Naive thymus-derived CD4-positive, alpha-beta T cell (primary cell): ENCODE results near the gene GEMIN7. TPM values are rescaled to one million over a fixed set of nuclear protein-coding genes. Genes with fewer than 3 reads are reported as not detected.

Source experiments
- ATAC-seq: fragments of 150-1000 bp; cut with Tn5 transposase; 2 replicates; pipeline ENCODE4 v1.10.0; 2021; ENCODE audit warnings: mild to moderate bottlenecking, moderate library complexity
- CTCF ChIA-PET: fragments of 350-600 bp; sonication (Branson Sonifier 250); formaldehyde crosslinking; loops from one replicate; lab custom pipeline; 2021; ENCODE audit warnings: antibody characterized with exemption; lab: Charles Lee
- POLR2A ChIA-PET: fragments of 350-600 bp; sonication (Branson Sonifier 250); formaldehyde crosslinking; loops from one replicate; lab custom pipeline; 2021; ENCODE audit warnings: antibody characterized with exemption, inconsistent platforms; lab: Charles Lee
- DNase-seq, 9 donors: peaks; one replicate each; pipeline versions ENCODE4 v3.0.0 to v3.0.0-alpha.2; 2020 to 2022; ENCODE audit warnings: mixed read lengths in 1 of 9
- H3K27ac ChIP-seq: one replicate; pipeline ENCODE4 v1.7.0; 2013; ENCODE audit warnings: mild to moderate bottlenecking, low read depth, low read length, moderate library complexity
- H3K27me3 ChIP-seq, 2 donors: one replicate each; pipeline ENCODE4 v1.7.0; 2013; ENCODE audit warnings: low read length in 2 of 2, mild to moderate bottlenecking in 2 of 2, moderate library complexity in 2 of 2; ENCODE audit not compliant: control insufficient read depth in 2 of 2, insufficient read depth in 2 of 2
- H3K36me3 ChIP-seq, 3 experiments: 1 replicate in 2 of 3; 2 replicates in 1 of 3; pipeline ENCODE4 v1.7.0; 2013; ENCODE audit warnings: low read length in 3 of 3, mild to moderate bottlenecking in 3 of 3, moderate library complexity in 1 of 3; ENCODE audit not compliant: insufficient read depth in 3 of 3, control insufficient read depth in 2 of 3
- H3K4me1 ChIP-seq, 2 donors: one replicate each; pipeline ENCODE4 v1.7.0; 2013; ENCODE audit warnings: low read length in 2 of 2, mild to moderate bottlenecking in 2 of 2, moderate library complexity in 1 of 2; ENCODE audit not compliant: control insufficient read depth in 2 of 2, insufficient read depth in 2 of 2
- H3K4me3 ChIP-seq: 2 replicates; pipeline ENCODE4 v1.7.0; 2013; ENCODE audit warnings: mild to moderate bottlenecking, low read length
- H3K9me3 ChIP-seq, 3 experiments: 1 replicate in 2 of 3; 2 replicates in 1 of 3; pipeline ENCODE4 v1.7.0; 2013; ENCODE audit warnings: low read length in 3 of 3; ENCODE audit not compliant: control insufficient read depth in 2 of 3
- H3K27ac Mint-ChIP-seq, 9 donors: one replicate each; pipeline ENCODE4 v1.8.0; 2020 to 2022; ENCODE audit warnings: mixed read lengths in 9 of 9, mild to moderate bottlenecking in 8 of 9, moderate library complexity in 5 of 9, inconsistent platforms in 2 of 9
- H3K27me3 Mint-ChIP-seq, 5 donors: one replicate each; pipeline ENCODE4 v1.8.0; 2021 to 2022; ENCODE audit warnings: mixed read lengths in 5 of 5, mild to moderate bottlenecking in 1 of 5
- H3K36me3 Mint-ChIP-seq, 5 donors: one replicate each; pipeline ENCODE4 v1.8.0; 2020 to 2022; ENCODE audit warnings: mixed read lengths in 5 of 5, mild to moderate bottlenecking in 3 of 5, inconsistent platforms in 1 of 5
- H3K4me1 Mint-ChIP-seq, 7 donors: one replicate each; pipeline ENCODE4 v1.8.0; 2020 to 2022; ENCODE audit warnings: mixed read lengths in 7 of 7, mild to moderate bottlenecking in 3 of 7, inconsistent platforms in 1 of 7
- H3K4me3 Mint-ChIP-seq, 10 donors: one replicate each; pipeline ENCODE4 v1.8.0; 2020 to 2022; ENCODE audit warnings: mild to moderate bottlenecking in 10 of 10, mixed read lengths in 10 of 10, moderate library complexity in 6 of 10, inconsistent platforms in 2 of 10
- H3K9me3 Mint-ChIP-seq, 11 donors: one replicate each; pipeline ENCODE4 v1.8.0; 2020 to 2022; ENCODE audit warnings: mixed read lengths in 11 of 11, mild to moderate bottlenecking in 4 of 11, inconsistent platforms in 1 of 11, moderate library complexity in 1 of 11
- intact Hi-C, 2 donors: fragments of 100-400 bp; cut with micrococcal nuclease; formaldehyde crosslinking; loops; one replicate each; pipeline ENCODE4 v1.15.1; 2023
- polyA plus RNA-seq, 2 donors: library from polyadenylated mRNA; unstranded; fragments of 300-500 nt; fragmentation: Illumina TruSeq; gene quantifications; one replicate each; pipeline ENCODE4 v1.2.3, GENCODE V29; 2021
- total RNA-seq, 6 experiments: library from RNA in 5 of 6; stranded (reverse) in 5 of 6; gene quantifications; 1 replicate in 5 of 6; 2 replicates in 1 of 6; pipeline ENCODE4 v1.2.3 and lab custom pipeline; 2021 to 2026

The GEMIN7 gene
- total and polyA plus RNA-seq, 7 experiments from 2014 or later, result 4.9 to 65.5 (median 18.7) TPM

DNA sequence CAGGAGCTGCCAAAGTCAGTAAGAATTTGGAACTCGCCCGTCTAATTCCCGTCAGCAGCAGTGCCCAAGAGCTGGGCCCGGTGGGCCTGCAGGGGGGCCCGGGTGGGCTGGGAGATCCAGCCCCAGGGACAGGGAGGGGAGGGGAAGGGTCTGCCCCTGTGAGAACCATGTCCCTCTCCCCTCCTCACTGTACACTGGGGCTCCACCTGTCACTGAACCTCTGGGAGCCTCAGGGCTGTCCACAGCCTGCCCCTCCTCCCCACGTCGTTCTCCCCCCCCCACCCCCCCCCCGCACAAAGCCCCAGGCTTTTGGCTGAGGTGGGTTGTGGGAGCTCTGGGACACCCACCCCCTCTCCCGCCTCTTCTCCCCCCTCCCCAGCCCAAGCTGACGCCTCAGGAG, 11.0 kb upstream of the GEMIN7 start:
- no peak overlapping the region for H3K4me3 ChIP-seq
- Mint-ChIP-seq H3K4me3 (no peak overlapping the region), H3K27me3 (no peaks in the 10 kb centered on the region), H3K4me1 (no peaks in the 10 kb centered on the region), H3K9me3 (no peaks in the 10 kb centered on the region), H3K27ac (no peak overlapping the region), H3K36me3 (peaks cover 0 to 18% (median 0%) of the 10 kb centered on the region in 5 donors)
- H3K27me3 ChIP-seq, result no peaks in the 10 kb centered on the region
- intact Hi-C loops, result no loop called here
- CTCF ChIA-PET, result interaction anchor here (1.5 kb wide), 1 partner anchor 8 kb away, joined by 3 read pairs; no protein-coding TSS in a partner anchor
- no peak for ATAC-seq
- peaks cover 0 to 87% (median 10%) of the 10 kb centered on the region in 3 experiments for H3K36me3 ChIP-seq
- H3K4me1 ChIP-seq, result no peaks in the 10 kb centered on the region
- POLR2A ChIA-PET, result no interaction called here
- no peak overlapping the region for H3K27ac ChIP-seq
- DNase-seq, result no peak
- H3K9me3 ChIP-seq, result no peaks in the 10 kb centered on the region

DNA sequence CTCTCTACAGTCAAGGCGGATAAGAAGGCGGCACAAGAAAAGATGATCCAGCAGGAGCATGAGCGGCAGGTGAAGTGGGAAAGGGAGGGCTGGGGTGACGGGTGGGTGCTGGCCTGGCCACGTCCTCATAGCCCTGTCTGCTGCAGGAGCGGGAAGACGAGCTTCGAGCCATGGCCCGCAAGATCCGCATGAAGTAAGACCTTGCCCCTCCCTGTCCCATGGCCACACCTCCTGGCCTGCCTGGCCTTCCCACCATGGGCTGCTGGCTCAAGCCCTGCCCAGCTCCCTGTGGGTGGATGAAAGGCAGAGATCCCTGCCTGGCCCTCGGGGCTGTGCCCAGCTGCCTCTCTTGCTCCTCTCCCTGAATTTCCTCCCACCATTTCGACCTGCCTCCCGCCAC, 10.0 kb upstream of the GEMIN7 start:
- Histone ChIP-seq H3K27ac (no peak overlapping the region), H3K36me3 (peaks cover 0 to 77% (median 10%) of the 10 kb centered on the region in 3 experiments), H3K4me3 (no peak overlapping the region), H3K4me1 (no peaks in the 10 kb centered on the region), H3K27me3 (no peaks in the 10 kb centered on the region), H3K9me3 (no peaks in the 10 kb centered on the region)
- no peak for ATAC-seq
- no peak for DNase-seq
- POLR2A ChIA-PET, result no interaction called here
- Mint-ChIP-seq H3K36me3 (peaks cover 0 to 18% (median 0%) of the 10 kb centered on the region in 5 donors), H3K9me3 (no peaks in the 10 kb centered on the region), H3K4me1 (no peaks in the 10 kb centered on the region), H3K27me3 (no peaks in the 10 kb centered on the region), H3K27ac (peak overlapping the region in 2 of 9 donors; percentile 43 to 62), H3K4me3 (no peak overlapping the region)
- intact Hi-C loops, result no loop called here
- CTCF ChIA-PET, result interaction anchor here (1.5 kb wide), 1 partner anchor 9 kb away, joined by 3 read pairs; no protein-coding TSS in a partner anchor

GRCh38 chr19:45070214-45070613, 8.8 kb upstream of the GEMIN7 start:
- Histone ChIP-seq H3K4me3 (no peak overlapping the region), H3K27me3 (no peaks in the 10 kb centered on the region), H3K36me3 (peaks cover 0 to 65% (median 10%) of the 10 kb centered on the region in 3 experiments), H3K27ac (no peak overlapping the region), H3K9me3 (no peaks in the 10 kb centered on the region), H3K4me1 (peaks cover 0 to 3% of the 10 kb centered on the region in 2 donors)
- intact Hi-C loops, result no loop called here
- peak overlapping the region in 1 of 9 donors; percentile 67 for H3K27ac Mint-ChIP-seq
- no peaks in the 10 kb centered on the region for H3K27me3 Mint-ChIP-seq
- peaks cover 0 to 18% (median 0%) of the 10 kb centered on the region in 5 donors for H3K36me3 Mint-ChIP-seq
- DNase-seq, result no peak
- no peak for ATAC-seq
- ChIA-PET POLR2A (no interaction called here), CTCF (no interaction called here)
- H3K9me3 Mint-ChIP-seq, result no peaks in the 10 kb centered on the region
- no peak overlapping the region for H3K4me3 Mint-ChIP-seq
- no peaks in the 10 kb centered on the region for H3K4me1 Mint-ChIP-seq

GRCh38 chr19:45070861-45071544, 8.1 kb upstream of the GEMIN7 start:
- Histone ChIP-seq H3K4me3 (no peak overlapping the region), H3K4me1 (peaks cover 0 to 3% of the 10 kb centered on the region in 2 donors), H3K27ac (no peak overlapping the region), H3K9me3 (no peaks in the 10 kb centered on the region), H3K27me3 (no peaks in the 10 kb centered on the region), H3K36me3 (peaks cover 0 to 58% (median 10%) of the 10 kb centered on the region in 3 experiments)
- Mint-ChIP-seq H3K36me3 (peaks cover 0 to 18% (median 0%) of the 10 kb centered on the region in 5 donors), H3K9me3 (no peaks in the 10 kb centered on the region), H3K4me3 (no peak overlapping the region), H3K27ac (peak overlapping the region in 1 of 9 donors; percentile 38), H3K4me1 (peaks cover 0 to 3% (median 0%) of the 10 kb centered on the region in 7 donors), H3K27me3 (no peaks in the 10 kb centered on the region)
- DNase-seq, result no peak
- CTCF ChIA-PET, result no interaction called here
- POLR2A ChIA-PET, result no interaction called here
- intact Hi-C loops, result no loop called here
- ATAC-seq, result no peak

- peaks cover under 1 to 5% (median 3%) of the 10 kb centered on the region in 7 donors for H3K4me1 Mint-ChIP-seq
- Histone ChIP-seq H3K36me3 (peaks cover 0 to 56% (median 10%) of the 10 kb centered on the region in 3 experiments), H3K27me3 (no peaks in the 10 kb centered on the region), H3K4me3 (no peak overlapping the region), H3K4me1 (peaks cover 2 to 4% of the 10 kb centered on the region in 2 donors), H3K27ac (no peak overlapping the region), H3K9me3 (no peaks in the 10 kb centered on the region)
- no peak overlapping the region for H3K27ac Mint-ChIP-seq
- DNase-seq (no peak), ATAC-seq (no peak)
- ChIA-PET CTCF (no interaction called here), POLR2A (no interaction called here)
- H3K27me3 Mint-ChIP-seq, result no peaks in the 10 kb centered on the region
- no peak overlapping the region for H3K4me3 Mint-ChIP-seq
- no peaks in the 10 kb centered on the region for H3K9me3 Mint-ChIP-seq
- intact Hi-C loops, result no loop called here
- H3K36me3 Mint-ChIP-seq, result peaks cover 0 to 18% (median 0%) of the 10 kb centered on the region in 5 donors
These were observed 7.5 kb upstream of the GEMIN7 start for GRCh38 chr19:45071545-45071938.

- CTCF ChIA-PET, result no interaction called here
- intact Hi-C loops, result no loop called here
- H3K4me3 Mint-ChIP-seq, result no peak overlapping the region
- H3K4me1 Mint-ChIP-seq, result peaks cover 7 to 12% (median 9%) of the 10 kb centered on the region in 7 donors
- H3K4me3 ChIP-seq, result no peak overlapping the region
- no peak for ATAC-seq
- POLR2A ChIA-PET, result no interaction called here
- H3K9me3 Mint-ChIP-seq, result no peaks in the 10 kb centered on the region
- H3K4me1 ChIP-seq, result peaks cover 8 to 11% of the 10 kb centered on the region in 2 donors
- H3K9me3 ChIP-seq, result no peaks in the 10 kb centered on the region
- peaks cover 0 to 14% (median 0%) of the 10 kb centered on the region in 5 donors for H3K36me3 Mint-ChIP-seq
- H3K27me3 Mint-ChIP-seq, result no peaks in the 10 kb centered on the region
- no peaks in the 10 kb centered on the region for H3K27me3 ChIP-seq
- peaks cover 0 to 49% (median 7%) of the 10 kb centered on the region in 3 experiments for H3K36me3 ChIP-seq
- no peak overlapping the region for H3K27ac ChIP-seq
- no peak for DNase-seq
- peak overlapping the region in 2 of 9 donors; percentile 38 to 64 for H3K27ac Mint-ChIP-seq
These were observed 6.9 kb upstream of the GEMIN7 start for GRCh38 chr19:45071969-45072790.
